ENCODE measurements around the gene CISH.

CISH gene

DNA sequence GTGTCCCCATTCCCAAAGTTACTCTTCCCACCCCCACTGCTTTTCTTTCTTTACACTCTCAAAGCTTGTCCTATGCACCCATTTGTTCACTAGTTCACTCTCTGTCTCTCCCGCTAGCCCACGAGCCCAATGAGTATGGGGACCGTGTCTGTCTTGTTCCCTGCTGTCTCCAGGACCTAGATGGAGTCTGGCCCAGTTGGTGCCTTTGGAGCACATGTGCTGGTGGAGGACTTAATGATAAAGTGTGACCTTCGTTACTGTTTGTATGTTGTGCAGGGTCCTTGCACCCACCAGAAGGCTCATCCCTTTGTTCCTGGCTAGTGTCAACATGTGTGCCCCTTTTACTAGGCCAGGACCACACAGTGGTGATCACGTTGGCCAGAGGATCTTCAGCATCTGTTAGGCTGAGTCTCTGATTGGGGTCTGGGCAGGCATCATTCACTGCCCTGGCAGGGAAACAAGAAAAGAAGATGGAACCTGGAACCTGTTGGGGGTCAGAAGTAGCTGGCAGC is 7.4 kb downstream of the CISH start:
- peaks cover 94% of the 10 kb centered on the region for H3K4me1 ChIP-seq (ENCODE audit: insufficient read depth, low read length)
- no peak for TF ChIP-seq EZH2 (IDR thresholded peaks at IDR 0.05; ENCODE audit: borderline replicate concordance, low read depth, low read length, severe bottlenecking)
- TF ChIP-seq, protein P1, sequence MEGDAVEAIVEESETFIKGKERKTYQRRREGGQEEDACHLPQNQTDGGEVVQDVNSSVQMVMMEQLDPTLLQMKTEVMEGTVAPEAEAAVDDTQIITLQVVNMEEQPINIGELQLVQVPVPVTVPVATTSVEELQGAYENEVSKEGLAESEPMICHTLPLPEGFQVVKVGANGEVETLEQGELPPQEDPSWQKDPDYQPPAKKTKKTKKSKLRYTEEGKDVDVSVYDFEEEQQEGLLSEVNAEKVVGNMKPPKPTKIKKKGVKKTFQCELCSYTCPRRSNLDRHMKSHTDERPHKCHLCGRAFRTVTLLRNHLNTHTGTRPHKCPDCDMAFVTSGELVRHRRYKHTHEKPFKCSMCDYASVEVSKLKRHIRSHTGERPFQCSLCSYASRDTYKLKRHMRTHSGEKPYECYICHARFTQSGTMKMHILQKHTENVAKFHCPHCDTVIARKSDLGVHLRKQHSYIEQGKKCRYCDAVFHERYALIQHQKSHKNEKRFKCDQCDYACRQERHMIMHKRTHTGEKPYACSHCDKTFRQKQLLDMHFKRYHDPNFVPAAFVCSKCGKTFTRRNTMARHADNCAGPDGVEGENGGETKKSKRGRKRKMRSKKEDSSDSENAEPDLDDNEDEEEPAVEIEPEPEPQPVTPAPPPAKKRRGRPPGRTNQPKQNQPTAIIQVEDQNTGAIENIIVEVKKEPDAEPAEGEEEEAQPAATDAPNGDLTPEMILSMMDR (IDR thresholded peaks at IDR 0.05; ENCODE audit: borderline replicate concordance, extremely low read depth, low read length, poor library complexity, severe bottlenecking) = no peak
- H3K9ac ChIP-seq (ENCODE audit: low read depth, low read length) = peak overlapping the region; percentile 91
- no peaks in the 10 kb centered on the region for H3K27me3 ChIP-seq (ENCODE audit: insufficient read depth, low read length, poor library complexity)
- ATAC-seq (ENCODE audit: insufficient read depth, low read depth) = peak; percentile 1; the same call in 2 of the 3 replicates
- peak overlapping the region; percentile 99 for H3K27ac ChIP-seq (ENCODE audit: low read length)
- H4K20me1 ChIP-seq (ENCODE audit: insufficient read depth, low read length) = peaks cover 39% of the 10 kb centered on the region
- peak overlapping the region; percentile 85 for H3K4me2 ChIP-seq (ENCODE audit: insufficient read depth, low read length)
- H3K36me3 ChIP-seq (ENCODE audit: insufficient read depth, low read length) = peaks cover 61% of the 10 kb centered on the region
- H2AFZ ChIP-seq (ENCODE audit: low read depth, low read length) = no peak overlapping the region
- peak; percentile 68 for DNase-seq
- H3K79me2 ChIP-seq (ENCODE audit: insufficient read depth, low read length) = peaks cover 83% of the 10 kb centered on the region
- peak overlapping the region in 1 of 2 experiments; percentile 82; a peak in 2 of 4 replicates for H3K4me3 ChIP-seq (ENCODE audit: low read depth in 1 of 2, low read length in 2 of 2)
- no peaks in the 10 kb centered on the region for H3K9me3 ChIP-seq (ENCODE audit: insufficient read depth, low read length, severe bottlenecking)

DNA sequence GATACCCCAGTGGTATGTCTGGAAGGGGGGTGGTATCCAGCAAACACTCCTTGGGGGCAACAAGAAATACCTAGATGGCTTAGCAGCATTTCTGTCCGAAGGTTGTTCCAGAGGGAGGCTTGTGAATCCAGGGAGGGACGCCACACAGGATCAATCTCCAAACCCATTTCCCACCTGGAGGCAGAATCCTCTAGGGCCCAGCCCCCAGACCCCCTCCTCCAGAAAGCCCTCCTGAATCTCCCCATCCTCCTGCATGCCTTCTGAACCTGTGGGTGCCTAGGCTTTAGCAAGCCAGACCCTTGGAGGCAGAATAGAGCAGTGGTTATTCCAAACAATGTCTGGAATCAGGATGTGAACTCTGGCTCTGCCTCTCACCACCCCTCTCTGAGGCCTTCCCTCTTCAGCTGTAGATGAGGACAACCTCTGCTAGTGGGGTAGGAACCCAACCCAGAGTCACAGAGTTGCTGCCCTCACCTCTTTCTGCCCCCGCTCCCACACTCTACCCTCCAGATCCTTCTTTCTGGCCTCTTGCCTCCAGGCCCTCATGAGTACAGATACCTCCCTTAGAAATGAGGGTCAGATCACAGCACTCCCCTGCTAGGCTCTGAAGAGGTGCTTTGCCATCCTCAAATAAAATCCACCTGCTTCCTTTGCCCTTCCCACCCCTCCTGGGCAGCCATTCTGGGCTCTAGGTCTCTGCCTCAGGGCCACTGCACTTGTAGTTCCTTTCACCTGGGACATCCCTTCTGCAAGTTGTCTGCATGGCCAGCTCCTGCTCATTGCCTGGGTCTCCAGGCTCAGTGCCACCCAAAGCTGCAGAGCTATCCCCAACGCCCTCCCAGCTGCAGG is 8.1 kb downstream of the CISH start:
- TF ChIP-seq, protein P1 (IDR thresholded peaks at IDR 0.05; ENCODE audit: borderline replicate concordance, extremely low read depth, low read length, poor library complexity, severe bottlenecking) = no peak
- no peak for TF ChIP-seq EZH2 (IDR thresholded peaks at IDR 0.05; ENCODE audit: borderline replicate concordance, low read depth, low read length, severe bottlenecking)
- Histone ChIP-seq H3K27me3 (ENCODE audit: insufficient read depth, low read length, poor library complexity) (no peaks in the 10 kb centered on the region), H2AFZ (ENCODE audit: low read depth, low read length) (no peak overlapping the region), H3K36me3 (ENCODE audit: insufficient read depth, low read length) (peaks cover 54% of the 10 kb centered on the region), H3K4me1 (ENCODE audit: insufficient read depth, low read length) (peaks cover 100% of the 10 kb centered on the region), H3K4me3 (ENCODE audit: low read depth in 1 of 2, low read length in 2 of 2) (peak overlapping the region in 1 of 2 experiments; percentile 82; a peak in 2 of 4 replicates), H3K4me2 (ENCODE audit: insufficient read depth, low read length) (peak overlapping the region; percentile 85), H3K9me3 (ENCODE audit: insufficient read depth, low read length, severe bottlenecking) (no peaks in the 10 kb centered on the region), H4K20me1 (ENCODE audit: insufficient read depth, low read length) (peaks cover 33% of the 10 kb centered on the region), H3K9ac (ENCODE audit: low read depth, low read length) (peak overlapping the region; percentile 91), H3K27ac (ENCODE audit: low read length) (peak overlapping the region; percentile 99), H3K79me2 (ENCODE audit: insufficient read depth, low read length) (peaks cover 82% of the 10 kb centered on the region)
- peak; percentile 69 for DNase-seq
- peak; percentile 12 for ATAC-seq (ENCODE audit: insufficient read depth, low read depth)

- Histone ChIP-seq H4K20me1 (ENCODE audit: insufficient read depth, low read length) (peaks cover 25% of the 10 kb centered on the region), H3K4me2 (ENCODE audit: insufficient read depth, low read length) (peak overlapping the region; percentile 85), H3K4me3 (ENCODE audit: low read depth in 1 of 2, low read length in 2 of 2) (peak overlapping the region in 1 of 2 experiments; percentile 82; a peak in 2 of 4 replicates), H3K36me3 (ENCODE audit: insufficient read depth, low read length) (peaks cover 46% of the 10 kb centered on the region), H2AFZ (ENCODE audit: low read depth, low read length) (no peak overlapping the region), H3K4me1 (ENCODE audit: insufficient read depth, low read length) (peaks cover 98% of the 10 kb centered on the region), H3K9ac (ENCODE audit: low read depth, low read length) (peak overlapping the region; percentile 91), H3K27me3 (ENCODE audit: insufficient read depth, low read length, poor library complexity) (no peaks in the 10 kb centered on the region), H3K79me2 (ENCODE audit: insufficient read depth, low read length) (peaks cover 81% of the 10 kb centered on the region), H3K9me3 (ENCODE audit: insufficient read depth, low read length, severe bottlenecking) (no peaks in the 10 kb centered on the region), H3K27ac (ENCODE audit: low read length) (peak overlapping the region; percentile 99)
- TF ChIP-seq, protein P1 (IDR thresholded peaks at IDR 0.05; ENCODE audit: borderline replicate concordance, extremely low read depth, low read length, poor library complexity, severe bottlenecking) = no peak
- no peak for TF ChIP-seq EZH2 (IDR thresholded peaks at IDR 0.05; ENCODE audit: borderline replicate concordance, low read depth, low read length, severe bottlenecking)
- ATAC-seq (ENCODE audit: insufficient read depth, low read depth) (peak; percentile 0), DNase-seq (no peak)
These were observed 8.9 kb downstream of the CISH start for GRCh38 chr3:50602595-50603191.
